Neuronal stem cell (in vitro differentiated cells): ENCODE data around the gene MACROD2.

ENCODE experiments used
- DNase-seq: peaks from one replicate; pipeline ENCODE4 v3.0.0-alpha.2; 2013; ENCODE audit warnings: low spot score
- H2AFZ ChIP-seq: one replicate; pipeline ENCODE4 v1.6.1; 2013; ENCODE audit warnings: mild to moderate bottlenecking, low read length, inconsistent platforms
- H2AK5ac ChIP-seq: 2 replicates; pipeline ENCODE4 v1.6.1; 2013; ENCODE audit warnings: low read depth, mild to moderate bottlenecking, inconsistent platforms, low read length, moderate library complexity, mixed read lengths
- H2BK120ac ChIP-seq: 2 replicates; pipeline ENCODE4 v1.6.1; 2013; ENCODE audit warnings: low read depth, mild to moderate bottlenecking, inconsistent platforms, low read length, moderate library complexity, mixed read lengths
- H2BK12ac ChIP-seq: one replicate; pipeline ENCODE4 v1.6.1; 2013; ENCODE audit warnings: low read length, inconsistent platforms
- H2BK15ac ChIP-seq: 2 replicates; pipeline ENCODE4 v1.6.1; 2013; ENCODE audit warnings: mild to moderate bottlenecking, low read length, inconsistent platforms, mixed read lengths
- H2BK5ac ChIP-seq: one replicate; pipeline ENCODE4 v1.6.1; 2013; ENCODE audit warnings: inconsistent platforms, mild to moderate bottlenecking, low read length, moderate library complexity
- H3K14ac ChIP-seq: one replicate; pipeline ENCODE4 v1.6.1; 2013; ENCODE audit warnings: low read length, inconsistent platforms
- H3K18ac ChIP-seq: 2 replicates; pipeline ENCODE4 v1.6.1; 2013; ENCODE audit warnings: low read length, inconsistent platforms
- H3K23ac ChIP-seq: 2 replicates; pipeline ENCODE4 v1.6.1; 2013; ENCODE audit warnings: low read depth, mild to moderate bottlenecking, mixed read lengths, low read length, inconsistent platforms; ENCODE audit not compliant: poor library complexity
- H3K27ac ChIP-seq: replicated peaks from 3 replicates; pipeline ENCODE4 v1.5.1; 2013; ENCODE audit warnings: low read length, inconsistent platforms
- H3K27me3 ChIP-seq, 3 experiments: 2 replicates each; pipeline ENCODE4 v1.6.1; 2013; ENCODE audit warnings: low read length in 3 of 3, mild to moderate bottlenecking in 2 of 3, inconsistent platforms in 1 of 3, low read depth in 1 of 3, mixed read lengths in 1 of 3, moderate library complexity in 1 of 3; ENCODE audit not compliant: control insufficient read depth in 3 of 3, insufficient read depth in 3 of 3
- H3K36me3 ChIP-seq, 2 donors: replicated peaks in 1 of 2; 2 replicates each; pipeline ENCODE4 v1.6.1; 2013; ENCODE audit warnings: low read length in 2 of 2; ENCODE audit not compliant: control insufficient read depth in 2 of 2, insufficient read depth in 2 of 2
- H3K4ac ChIP-seq: 2 replicates; pipeline ENCODE4 v1.6.1; 2013; ENCODE audit warnings: inconsistent platforms, mild to moderate bottlenecking, low read length, moderate library complexity
- H3K4me1 ChIP-seq, 2 donors: 1 replicate in 1 of 2; 2 replicates in 1 of 2; pipeline ENCODE4 v1.6.1; 2013; ENCODE audit warnings: low read length in 2 of 2, low read depth in 1 of 2; ENCODE audit not compliant: control insufficient read depth in 2 of 2, insufficient read depth in 1 of 2
- H3K4me2 ChIP-seq: one replicate; pipeline ENCODE4 v1.6.1; 2013; ENCODE audit warnings: mild to moderate bottlenecking, low read length, inconsistent platforms; ENCODE audit not compliant: insufficient read depth, poor library complexity, severe bottlenecking
- H3K4me3 ChIP-seq, 2 donors: 2 replicates each; pipeline ENCODE4 v1.5.1; 2013; ENCODE audit warnings: low read length in 2 of 2, mild to moderate bottlenecking in 2 of 2, inconsistent platforms in 1 of 2, moderate library complexity in 1 of 2
- H3K79me1 ChIP-seq: one replicate; pipeline ENCODE4 v1.6.1; 2013; ENCODE audit warnings: low read depth, mild to moderate bottlenecking, inconsistent platforms, low read length, moderate library complexity
- H3K9ac ChIP-seq: one replicate; pipeline ENCODE4 v1.6.1; 2013; ENCODE audit warnings: mild to moderate bottlenecking, low read depth, low read length, inconsistent platforms; ENCODE audit not compliant: poor library complexity
- H3K9me3 ChIP-seq, 2 donors: replicated peaks in 1 of 2; 2 replicates each; pipeline versions ENCODE3 to v1.6.1; 2013; ENCODE audit warnings: low read length in 2 of 2, mild to moderate bottlenecking in 2 of 2, inconsistent platforms in 1 of 2, low read depth in 1 of 2, mixed read lengths in 1 of 2, moderate library complexity in 1 of 2; ENCODE audit not compliant: control insufficient read depth in 2 of 2, insufficient read depth in 1 of 2
- H4K8ac ChIP-seq: one replicate; pipeline ENCODE4 v1.6.1; 2013; ENCODE audit warnings: low read depth, mild to moderate bottlenecking, inconsistent platforms, low read length, moderate library complexity
- H4K91ac ChIP-seq: one replicate; pipeline ENCODE4 v1.6.1; 2013; ENCODE audit warnings: low read length, low read depth, mild to moderate bottlenecking, inconsistent platforms; ENCODE audit not compliant: poor library complexity
- WGBS, 2 donors: extraction: QIAGEN DNeasy Blood & Tissue Kit; methylation state at CpG; one replicate each; pipeline ENCODE4 v1.1.7; 2013; ENCODE audit warnings: missing lambda C conversion rate in 2 of 2, mixed read lengths in 1 of 2; ENCODE audit not compliant: insufficient read length in 2 of 2, insufficient replicate concordance in 1 of 2; ENCODE audit errors: extremely low coverage in 2 of 2; 5-methylcytosine and 5-hydroxymethylcytosine counted together

The MACROD2 gene

DNA sequence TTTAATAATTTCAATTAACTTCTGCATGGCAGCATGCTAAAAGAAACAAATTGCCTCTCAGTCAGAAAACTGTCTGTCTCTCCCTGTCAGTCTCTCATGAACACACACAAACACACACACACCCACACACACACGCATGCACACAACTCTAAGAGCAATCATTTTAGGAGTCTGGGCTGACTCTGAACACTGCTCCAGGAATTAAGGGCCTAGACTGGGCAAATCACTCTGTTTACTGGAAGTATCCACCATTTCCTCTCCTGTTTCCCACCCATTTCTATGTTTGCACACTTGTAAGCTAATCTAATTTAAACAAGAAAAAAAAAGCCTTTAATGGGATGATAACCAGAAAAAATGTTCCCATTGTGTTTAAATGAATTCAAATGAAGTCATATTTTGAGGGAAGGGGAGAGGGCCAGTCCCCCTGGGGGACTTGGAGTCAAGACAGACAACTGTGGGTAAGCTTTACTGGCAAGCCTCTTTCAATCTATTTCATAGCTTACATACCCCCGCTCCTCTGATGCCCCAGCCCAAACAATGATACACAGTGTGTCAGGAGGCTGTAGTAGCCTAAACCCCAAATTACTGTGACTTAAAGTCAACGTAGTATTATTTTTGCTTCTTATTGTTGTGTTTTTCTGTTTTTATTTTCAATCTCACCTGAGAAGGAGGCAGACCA, 789.9 kb downstream of the MACROD2 start:
- no peaks in the 10 kb centered on the region for H3K36me3 ChIP-seq
- no peak overlapping the region for H2BK5ac ChIP-seq
- H3K4me1 ChIP-seq = no peaks in the 10 kb centered on the region
- H2BK120ac ChIP-seq = no peak overlapping the region
- H4K8ac ChIP-seq = no peak overlapping the region
- H3K9ac ChIP-seq = no peak overlapping the region
- no CpG with 5 or more reads among the region's 3 CpGs for WGBS, 2 donors
- H4K91ac ChIP-seq = no peak overlapping the region
- no peak for DNase-seq
- no peak overlapping the region for H3K4ac ChIP-seq
- H3K27me3 ChIP-seq = no peaks in the 10 kb centered on the region
- no peak overlapping the region for H2BK15ac ChIP-seq
- H3K27ac ChIP-seq = no peak overlapping the region
- peaks cover 0 to 1% of the 10 kb centered on the region in 2 donors for H3K9me3 ChIP-seq
- no peak overlapping the region for H3K23ac ChIP-seq
- H3K18ac ChIP-seq = no peak overlapping the region
- no peak overlapping the region for H3K4me2 ChIP-seq
- H2AFZ ChIP-seq = peak overlapping the region; percentile 25
- no peak overlapping the region for H3K4me3 ChIP-seq
- no peak overlapping the region for H2BK12ac ChIP-seq
- H3K14ac ChIP-seq = no peak overlapping the region
- H3K79me1 ChIP-seq = no peaks in the 10 kb centered on the region
- H2AK5ac ChIP-seq = no peak overlapping the region

DNA sequence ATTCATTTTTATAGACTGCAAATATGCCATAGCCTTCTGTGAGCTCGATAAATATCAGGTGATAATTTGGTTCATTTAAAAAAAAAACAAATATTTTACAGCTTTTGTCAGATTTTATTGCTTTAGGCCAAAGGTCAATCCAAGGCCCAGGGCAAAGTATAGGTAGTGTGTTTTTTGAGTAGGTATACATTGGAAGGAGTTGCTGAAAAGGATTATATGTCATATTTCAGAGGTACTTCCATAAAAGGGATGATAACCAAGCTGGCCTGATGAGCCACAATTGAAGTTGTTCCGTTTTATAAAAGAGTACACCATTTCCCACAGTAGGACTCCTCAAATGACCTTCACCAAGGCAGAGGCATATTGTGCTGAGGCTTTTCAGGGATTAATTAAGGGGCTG, 794.9 kb downstream of the MACROD2 start:
- H2BK120ac ChIP-seq = no peak overlapping the region
- no peak overlapping the region for H3K18ac ChIP-seq
- no peak overlapping the region for H2AK5ac ChIP-seq
- no peak overlapping the region for H4K8ac ChIP-seq
- H2BK12ac ChIP-seq = no peak overlapping the region
- H3K9me3 ChIP-seq = peaks cover 0 to 6% of the 10 kb centered on the region in 2 donors
- no peak overlapping the region for H3K9ac ChIP-seq
- H3K14ac ChIP-seq = no peak overlapping the region
- no peak overlapping the region for H3K27ac ChIP-seq
- H3K27me3 ChIP-seq = no peaks in the 10 kb centered on the region
- no peaks in the 10 kb centered on the region for H3K79me1 ChIP-seq
- no peak overlapping the region for H2BK5ac ChIP-seq
- no peak for DNase-seq
- no peak overlapping the region for H3K23ac ChIP-seq
- H4K91ac ChIP-seq = no peak overlapping the region
- no peak overlapping the region for H3K4me2 ChIP-seq
- H3K4ac ChIP-seq = no peak overlapping the region
- no peaks in the 10 kb centered on the region for H3K36me3 ChIP-seq
- H2BK15ac ChIP-seq = no peak overlapping the region
- H2AFZ ChIP-seq = no peak overlapping the region
- H3K4me1 ChIP-seq = no peaks in the 10 kb centered on the region
- WGBS, 2 donors = no CpG with 5 or more reads among the region's 2 CpGs
- no peak overlapping the region for H3K4me3 ChIP-seq

DNA sequence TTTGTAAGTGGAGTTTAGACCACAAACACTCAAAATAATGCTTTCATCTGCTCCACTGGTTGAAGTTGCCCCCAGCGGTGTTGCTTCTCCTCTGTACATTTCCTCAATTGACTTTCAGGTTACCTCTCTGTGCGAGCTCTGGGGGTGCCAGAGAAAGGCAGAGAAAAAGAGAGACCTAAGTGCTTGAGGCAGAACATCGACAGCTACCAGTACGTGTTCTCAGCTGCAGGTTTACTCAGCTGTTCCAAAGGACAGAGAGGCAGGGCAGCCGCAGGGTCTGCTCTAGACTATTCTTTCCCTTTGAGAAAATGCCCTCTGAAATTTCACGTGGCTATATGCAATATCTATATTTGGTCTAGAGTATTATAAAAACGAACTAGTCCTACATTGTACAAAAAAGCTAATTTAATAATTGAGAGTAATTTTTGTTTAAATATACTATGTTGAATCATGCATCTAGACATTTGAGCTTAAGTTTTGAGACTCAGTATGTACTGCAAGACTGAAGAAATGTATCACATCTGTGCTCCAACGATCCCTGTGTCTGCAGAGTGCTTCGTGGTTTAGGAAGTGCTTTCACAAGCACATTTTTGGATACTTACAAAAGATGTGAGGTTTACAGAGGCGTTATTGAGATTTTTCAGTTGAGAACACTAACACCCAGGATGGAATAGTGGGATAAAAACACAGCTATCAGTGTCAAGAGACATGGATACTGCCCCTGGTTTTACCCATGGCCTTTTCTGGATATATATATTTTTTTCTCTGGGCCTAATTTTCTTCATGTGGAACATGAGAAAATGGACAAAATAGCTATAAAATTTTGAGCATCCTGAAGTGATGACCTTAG, 795.7 kb downstream of the MACROD2 start:
- no peak overlapping the region for H3K4me2 ChIP-seq
- H4K8ac ChIP-seq = no peak overlapping the region
- no peak overlapping the region for H2BK5ac ChIP-seq
- no peak overlapping the region for H3K4ac ChIP-seq
- no CpG with 5 or more reads among the region's 10 CpGs for WGBS, 2 donors
- H3K18ac ChIP-seq = no peak overlapping the region
- no peaks in the 10 kb centered on the region for H3K4me1 ChIP-seq
- H3K9ac ChIP-seq = no peak overlapping the region
- H2AK5ac ChIP-seq = no peak overlapping the region
- H2BK15ac ChIP-seq = no peak overlapping the region
- H4K91ac ChIP-seq = no peak overlapping the region
- no peak overlapping the region for H2AFZ ChIP-seq
- H3K27me3 ChIP-seq = no peaks in the 10 kb centered on the region
- H3K23ac ChIP-seq = no peak overlapping the region
- H3K4me3 ChIP-seq = no peak overlapping the region
- H3K14ac ChIP-seq = no peak overlapping the region
- no peaks in the 10 kb centered on the region for H3K79me1 ChIP-seq
- DNase-seq = no peak
- no peak overlapping the region for H2BK120ac ChIP-seq
- no peak overlapping the region for H3K27ac ChIP-seq
- peaks cover 0 to 6% of the 10 kb centered on the region in 2 donors for H3K9me3 ChIP-seq
- no peaks in the 10 kb centered on the region for H3K36me3 ChIP-seq
- H2BK12ac ChIP-seq = no peak overlapping the region

DNA sequence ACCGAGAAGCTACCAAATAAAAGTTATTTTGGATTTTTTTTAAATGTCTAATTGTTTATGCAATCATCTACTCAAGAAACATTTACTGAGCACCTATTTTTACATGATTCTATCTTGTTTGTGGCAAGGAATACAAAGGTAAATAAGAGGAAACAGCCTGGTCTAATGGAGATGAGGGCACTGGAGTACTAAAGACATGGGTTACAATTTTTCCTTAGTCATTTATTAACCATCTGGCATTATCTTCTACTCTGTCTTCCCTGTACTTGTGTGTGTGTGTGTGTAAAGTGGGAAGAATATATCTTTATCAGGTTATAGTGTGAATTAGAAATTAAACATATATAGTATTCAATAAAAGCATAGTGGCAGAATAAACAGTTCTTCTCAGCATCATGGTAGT, 797.6 kb downstream of the MACROD2 start:
- no peak overlapping the region for H2BK12ac ChIP-seq
- H2BK15ac ChIP-seq = no peak overlapping the region
- DNase-seq = no peak

More for the DNA sequence above, 797.6 kb downstream of the MACROD2 start:
- Histone ChIP-seq H3K18ac (no peak overlapping the region), H3K4ac (no peak overlapping the region), H2BK120ac (no peak overlapping the region), H3K14ac (no peak overlapping the region), H2AK5ac (no peak overlapping the region), H2BK5ac (no peak overlapping the region), H3K4me2 (no peak overlapping the region), H3K23ac (no peak overlapping the region), H4K8ac (no peak overlapping the region), H3K27ac (no peak overlapping the region), H3K4me1 (no peaks in the 10 kb centered on the region), H3K36me3 (no peaks in the 10 kb centered on the region), H3K9me3 (peaks cover 0 to 6% of the 10 kb centered on the region in 2 donors), H4K91ac (no peak overlapping the region), H3K4me3 (no peak overlapping the region), H3K9ac (no peak overlapping the region), H2AFZ (no peak overlapping the region), H3K27me3 (no peaks in the 10 kb centered on the region), H3K79me1 (no peaks in the 10 kb centered on the region)
- WGBS, 2 donors = no CpG with 5 or more reads among the region's 1 CpG
